ENCODE results near the gene KIR3DL3. TPM values are rescaled to one million over a fixed set of nuclear protein-coding genes. Genes with fewer than 3 reads are reported as not detected.

The KIR3DL3 gene
- total and polyA plus RNA-seq, 4 donors, result not detected

Small RNA genes lying within 50 kb of the gene (small RNA-seq; reads per million reads assigned to genes)
- gene AC245128.2 (ENCODE audit: low replicate concordance) (not detected), gene KIR3DP1 (ENCODE audit: low replicate concordance) (not detected)

Other genes starting within 250 kb of the KIR3DL3 start
- gene LAIR2, start 221.6 kb upstream of the KIR3DL3 start, total RNA-seq, result not detected
- gene LAIR2, start 221.6 kb upstream of the KIR3DL3 start, polyA plus RNA-seq, result 1 to 10 TPM in 1 of 2 donors, not detected in 1; 1.7 TPM
- 10 to 100 TPM in 1 of 2 donors, 1 to 10 TPM in 1; 1.2 to 13.6 TPM for gene LILRA2, start 150.7 kb upstream of the KIR3DL3 start, total RNA-seq
- gene LILRA2, start 150.7 kb upstream of the KIR3DL3 start, polyA plus RNA-seq, result 10 to 100 TPM in 1 of 2 donors, 1 to 10 TPM in 1; 4.3 to 51.6 TPM
- 1 to 10 TPM; 2.1 to 8.3 TPM for gene LILRA1, start 130.8 kb upstream of the KIR3DL3 start, total RNA-seq
- gene LILRA1, start 130.8 kb upstream of the KIR3DL3 start, polyA plus RNA-seq, result 10 to 100 TPM in 1 of 2 donors, 1 to 10 TPM in 1; 1.2 to 21.3 TPM
- gene LILRB1, start 94.0 kb upstream of the KIR3DL3 start, total RNA-seq, result 10 to 100 TPM in 1 of 2 donors, 1 to 10 TPM in 1; 5.1 to 33.3 TPM
- gene LILRB1, start 94.0 kb upstream of the KIR3DL3 start, polyA plus RNA-seq, result 10 to 100 TPM in 1 of 2 donors, 1 to 10 TPM in 1; 8.1 to 90.5 TPM
- gene LILRB4, start 61.5 kb upstream of the KIR3DL3 start, total RNA-seq, result 10 to 100 TPM in 1 of 2 donors, 1 to 10 TPM in 1; 8.0 to 29.3 TPM
- 100 to 1,000 TPM in 1 of 2 donors, 1 to 10 TPM in 1; 8.7 to 153 TPM for gene LILRB4, start 61.5 kb upstream of the KIR3DL3 start, polyA plus RNA-seq
- gene KIR2DL3, start 14.1 kb downstream of the KIR3DL3 start, total RNA-seq, result under 1 TPM in 1 of 2 donors, not detected in 1; 0.15 TPM
- gene KIR2DL3, start 14.1 kb downstream of the KIR3DL3 start, polyA plus RNA-seq, result under 1 TPM; 0.11 to 0.14 TPM
- gene KIR2DL1, start 45.4 kb downstream of the KIR3DL3 start, total RNA-seq, result under 1 TPM in 1 of 2 donors, not detected in 1; 0.46 TPM
- gene KIR2DL1, start 45.4 kb downstream of the KIR3DL3 start, polyA plus RNA-seq, result under 1 TPM; 0.14 to 0.16 TPM
- under 1 TPM in 1 of 2 donors, not detected in 1; 0.77 TPM for gene KIR2DL4, start 79.2 kb downstream of the KIR3DL3 start, total RNA-seq
- under 1 TPM; 0.10 to 0.63 TPM for gene KIR2DL4, start 79.2 kb downstream of the KIR3DL3 start, polyA plus RNA-seq
- gene KIR3DL1, start 92.0 kb downstream of the KIR3DL3 start, total RNA-seq, result under 1 TPM in 1 of 2 donors, not detected in 1; 0.64 TPM
- gene KIR3DL1, start 92.0 kb downstream of the KIR3DL3 start, polyA plus RNA-seq, result under 1 TPM; 0.16 to 0.18 TPM
- under 1 TPM in 1 of 2 donors, not detected in 1; 0.28 TPM for gene KIR2DS4, start 108.2 kb downstream of the KIR3DL3 start, total RNA-seq
- under 1 TPM; 0.06 to 0.31 TPM for gene KIR2DS4, start 108.2 kb downstream of the KIR3DL3 start, polyA plus RNA-seq
- under 1 TPM in 1 of 2 donors, not detected in 1; 0.09 TPM for gene KIR3DL2, start 126.0 kb downstream of the KIR3DL3 start, total RNA-seq
- gene KIR3DL2, start 126.0 kb downstream of the KIR3DL3 start, polyA plus RNA-seq, result under 1 TPM in 1 of 2 donors, not detected in 1; 0.24 TPM
- 10 to 100 TPM; 11.3 to 12.6 TPM for gene FCAR, start 149.8 kb downstream of the KIR3DL3 start, total RNA-seq
- 10 to 100 TPM in 1 of 2 donors, under 1 TPM in 1; 0.35 to 57.5 TPM for gene FCAR, start 149.8 kb downstream of the KIR3DL3 start, polyA plus RNA-seq
- 1 to 10 TPM in 1 of 2 donors, under 1 TPM in 1; 0.63 to 2.5 TPM for gene NCR1, start 181.7 kb downstream of the KIR3DL3 start, total RNA-seq
- 1 to 10 TPM in 1 of 2 donors, under 1 TPM in 1; 0.30 to 1.6 TPM for gene NCR1, start 181.7 kb downstream of the KIR3DL3 start, polyA plus RNA-seq
- not detected for gene NLRP7, start 223.1 kb downstream of the KIR3DL3 start, total RNA-seq
- under 1 TPM in 1 of 2 donors, not detected in 1; 0.06 TPM for gene NLRP7, start 223.1 kb downstream of the KIR3DL3 start, polyA plus RNA-seq
- 10 to 100 TPM; 10.5 to 41.6 TPM for gene NLRP2, start 241.9 kb downstream of the KIR3DL3 start, total RNA-seq
- 10 to 100 TPM in 1 of 2 donors, 1 to 10 TPM in 1; 7.7 to 13.5 TPM for gene NLRP2, start 241.9 kb downstream of the KIR3DL3 start, polyA plus RNA-seq

Measured in lung (tissue), 5 donors.